Fibroblast of skin of abdomen (primary cell): Measurements from ENCODE around the gene ZRANB2.

ENCODE experiments used
- DNase-seq: peaks from one replicate; pipeline ENCODE4 v3.0.0-alpha.2; 2013

The ZRANB2 gene

DNA sequence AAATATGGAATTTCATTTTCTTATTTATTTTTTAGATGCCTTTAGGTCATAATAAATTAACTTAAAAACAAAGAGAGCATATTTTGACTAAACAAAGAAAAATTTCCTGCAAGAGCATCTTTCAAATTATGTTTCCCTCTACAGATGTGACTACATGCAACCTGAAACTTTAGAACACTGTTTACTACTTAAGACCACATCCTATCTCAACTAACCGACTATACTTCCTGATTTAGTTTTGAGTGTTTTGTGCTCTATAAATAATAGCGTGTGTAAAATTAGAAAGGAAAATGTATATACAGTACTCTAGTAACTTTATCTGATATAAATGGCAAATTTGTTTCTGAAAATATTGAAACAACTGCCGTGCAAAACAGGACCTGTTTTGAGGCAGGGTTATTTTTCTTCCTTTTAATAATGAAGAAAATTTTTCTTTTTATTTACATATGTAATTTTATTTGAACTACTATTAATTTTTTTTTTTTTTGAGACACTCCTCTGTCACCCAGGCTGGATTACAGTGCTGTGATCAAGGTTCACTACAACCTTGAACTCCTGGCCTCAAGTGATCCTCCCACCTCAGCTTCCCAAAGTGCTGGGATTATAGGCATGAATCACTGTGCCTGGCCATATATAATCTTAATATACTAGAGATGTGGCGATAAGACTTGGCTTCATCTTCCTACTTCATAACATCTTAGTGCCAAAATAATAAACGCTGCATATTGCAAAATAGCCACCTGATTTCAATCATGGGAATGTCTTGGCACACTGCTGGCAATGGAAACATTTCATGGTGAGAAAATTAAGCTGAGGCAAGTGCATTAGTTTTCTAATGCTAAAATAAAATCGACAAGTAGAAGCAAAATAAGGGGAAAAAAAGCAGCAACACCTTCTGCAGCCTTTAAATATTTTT is 12.3 kb downstream of the ZRANB2 start:
- DNase-seq = no peak

DNA sequence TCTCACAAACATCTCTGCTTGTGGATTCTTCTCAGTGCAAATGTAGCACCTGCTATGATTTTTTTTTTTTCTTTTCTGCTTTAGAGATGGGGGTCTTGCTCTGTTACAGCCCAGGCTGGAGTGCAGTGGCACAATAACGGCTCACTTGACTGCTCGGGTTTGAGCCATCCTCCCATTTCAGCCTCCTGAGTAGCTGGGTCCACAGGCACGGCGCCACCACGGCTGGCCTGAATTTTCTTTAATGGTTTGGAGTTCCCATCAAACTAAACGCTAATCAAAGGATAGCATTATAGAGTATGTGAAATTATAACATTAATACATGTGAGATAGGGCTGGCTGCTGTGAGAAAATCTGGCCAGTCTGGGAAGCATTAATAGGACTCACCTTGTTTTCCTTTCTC is 26.0 kb downstream of the ZRANB2 start:
- DNase-seq = no peak

DNA sequence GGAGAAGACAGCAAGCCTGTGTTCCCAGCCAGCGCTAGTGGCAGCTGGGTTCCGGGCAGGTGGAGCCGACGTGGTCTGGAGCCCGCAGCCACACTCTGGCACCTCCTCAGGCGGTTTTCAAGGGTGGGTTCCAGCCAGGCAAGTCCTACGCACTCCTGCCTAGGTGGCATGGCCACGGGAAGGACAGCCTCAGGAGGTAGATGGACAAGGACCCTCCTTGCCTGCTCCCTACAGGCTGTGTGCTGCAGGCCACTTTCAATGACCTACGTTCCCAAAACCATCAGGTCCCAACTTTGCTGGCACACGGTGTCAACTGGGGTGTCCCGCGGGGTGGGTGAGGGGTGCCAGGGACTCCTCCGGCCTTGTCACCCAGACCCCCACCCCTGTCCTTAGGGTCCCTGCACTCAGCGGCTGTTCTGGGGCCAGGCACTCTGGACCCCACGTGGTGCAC is 26.5 kb downstream of the ZRANB2 start:
- DNase-seq = no peak

GRCh38 chr1:71053758-71054157 is 27.1 kb downstream of the ZRANB2 start:
- DNase-seq = no peak

DNA sequence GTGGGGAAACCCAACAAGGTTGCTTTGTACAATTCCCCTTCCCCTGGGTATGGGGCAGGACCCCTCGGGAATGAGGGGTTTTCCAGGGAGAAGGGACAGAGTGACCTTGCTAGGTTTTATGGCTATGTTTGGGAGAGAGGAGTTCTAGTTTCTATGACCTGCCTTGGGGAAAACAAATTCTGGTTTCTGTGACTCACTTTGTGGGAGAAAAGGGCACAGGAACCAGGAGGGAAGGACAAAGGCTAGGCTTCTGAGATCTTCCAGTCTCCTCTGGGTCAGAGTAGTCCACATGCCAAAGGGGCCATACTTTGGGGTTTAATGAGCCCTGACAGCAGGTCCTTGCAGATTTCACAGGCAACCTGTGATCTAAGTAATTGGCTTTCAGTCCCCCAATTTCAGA is 27.7 kb downstream of the ZRANB2 start:
- no peak for DNase-seq

DNA sequence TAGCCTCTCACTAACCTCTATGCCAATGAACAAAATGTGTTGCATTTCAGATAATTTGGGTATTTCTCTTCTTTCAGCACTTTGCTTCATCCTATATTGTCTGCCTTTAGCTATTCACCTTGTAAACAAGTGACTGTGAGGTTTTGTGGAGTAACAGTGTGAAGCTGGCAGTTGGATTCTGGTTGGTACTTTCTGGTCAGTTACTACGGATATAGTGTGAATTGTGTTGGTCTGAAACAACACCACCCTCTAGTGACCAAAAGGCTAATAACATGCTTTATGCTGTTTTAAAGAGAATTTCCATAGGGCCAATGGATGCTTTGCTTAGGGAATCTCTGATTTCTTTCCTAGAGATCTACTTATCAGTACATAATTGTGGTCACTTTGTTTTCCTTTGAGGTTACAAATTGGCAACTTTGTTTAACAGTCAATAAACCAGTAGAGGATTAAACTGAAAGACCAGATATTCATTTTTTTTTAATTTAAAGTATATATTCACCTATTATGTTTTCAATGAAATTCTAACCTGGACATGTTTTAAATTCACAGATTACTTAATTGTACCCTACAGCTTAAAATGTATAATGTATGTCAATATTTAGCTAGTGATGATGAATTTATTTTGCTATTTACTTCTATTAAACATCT is 30.8 kb downstream of the ZRANB2 start:
- peak; percentile 62 for DNase-seq

- peak; percentile 28 for DNase-seq
Measured at GRCh38 chr1:71047635-71048607, 32.9 kb downstream of the ZRANB2 start, which contains the start of gene PTGER3. TSS of gene PTGER3 (minus strand) at chr1:71047816. CDS start at chr1:71047577, 239 bp downstream.

- DNase-seq = peak; percentile 10
Measured at GRCh38 chr1:71046891-71047634, 33.8 kb downstream of the ZRANB2 start.

GRCh38 chr1:71045463-71046028 is 35.3 kb downstream of the ZRANB2 start:
- DNase-seq = no peak

GRCh38 chr1:71044833-71045232 is 36.0 kb downstream of the ZRANB2 start:
- no peak for DNase-seq

- DNase-seq = no peak
Measured at GRCh38 chr1:71043065-71043464, 37.8 kb downstream of the ZRANB2 start.

DNA sequence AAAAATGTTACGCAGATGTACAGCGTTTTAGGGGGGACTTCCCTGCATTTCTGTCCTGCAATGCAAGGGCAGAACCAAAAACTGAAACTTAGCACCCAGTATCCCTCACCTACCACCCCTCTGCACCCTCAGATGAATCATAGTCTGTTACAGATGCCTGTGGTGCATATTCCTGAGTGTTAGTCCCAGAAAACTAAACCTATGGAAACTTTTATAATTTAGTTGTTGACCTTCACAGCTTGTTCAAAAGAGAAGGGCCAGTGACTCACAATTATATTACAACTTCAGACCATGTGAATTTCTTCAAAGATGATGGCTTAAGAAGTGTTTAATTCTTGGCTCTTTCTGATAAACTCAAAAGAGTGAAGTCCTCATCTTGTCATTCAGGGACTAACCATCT is 39.0 kb downstream of the ZRANB2 start:
- peak; percentile 13 for DNase-seq

DNA sequence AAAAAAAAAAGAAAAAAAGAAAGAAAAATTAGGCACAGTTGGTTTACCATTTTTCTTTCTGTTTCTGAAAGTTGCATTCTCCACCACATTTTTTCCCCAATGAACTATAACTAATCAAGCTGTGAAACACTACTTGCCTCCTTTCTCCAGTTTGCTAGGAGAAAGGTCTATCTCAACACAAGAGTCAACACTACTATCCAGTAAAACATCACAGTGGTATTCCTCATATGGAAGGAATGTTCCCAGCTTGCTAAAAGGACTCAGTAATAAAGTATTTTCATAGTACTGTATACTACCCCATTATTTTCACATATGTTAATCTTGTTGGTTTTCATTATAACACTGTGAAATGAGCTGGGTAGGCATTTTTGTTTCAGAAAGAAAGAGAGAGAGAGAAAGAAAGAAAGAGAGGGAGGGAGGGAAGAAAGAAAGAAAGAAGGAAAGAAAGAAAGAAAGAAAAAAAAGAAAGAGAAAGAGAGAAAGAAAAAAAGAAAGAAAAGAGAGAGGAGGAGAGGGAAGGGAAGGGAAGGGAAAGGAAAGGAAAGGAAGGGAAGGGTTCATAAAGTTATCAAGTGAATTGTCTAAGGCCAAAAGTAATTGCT is 41.1 kb downstream of the ZRANB2 start:
- peak; percentile 56 for DNase-seq

GRCh38 chr1:71038942-71039341 is 41.9 kb downstream of the ZRANB2 start:
- DNase-seq = no peak

GRCh38 chr1:71037829-71038620 is 42.8 kb downstream of the ZRANB2 start:
- no peak for DNase-seq

GRCh38 chr1:71037066-71037465 is 43.8 kb downstream of the ZRANB2 start:
- no peak for DNase-seq

DNA sequence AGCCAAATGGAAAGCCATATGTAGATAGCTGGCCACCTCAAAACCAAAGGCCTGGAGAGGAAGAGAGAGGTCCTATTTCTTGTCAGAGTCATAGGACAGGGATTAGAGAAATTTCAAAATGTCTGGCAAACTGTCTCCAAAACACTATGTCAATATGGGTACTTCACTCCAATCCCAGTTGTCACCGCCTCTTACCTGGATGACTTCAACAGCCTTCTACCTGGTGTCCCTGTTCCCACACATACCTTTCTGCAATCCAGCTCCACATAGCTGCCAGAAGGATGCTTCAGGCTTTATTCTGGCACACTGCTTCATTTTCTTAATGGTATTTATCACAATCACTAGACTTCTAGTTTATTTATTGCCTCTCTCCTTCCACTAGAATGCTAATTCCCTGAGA is 47.7 kb downstream of the ZRANB2 start:
- no peak for DNase-seq

- peak; percentile 63 for DNase-seq
Measured at GRCh38 chr1:71031426-71031825, 49.4 kb downstream of the ZRANB2 start.

GRCh38 chr1:71030026-71030425 is 50.8 kb downstream of the ZRANB2 start:
- peak; percentile 60 for DNase-seq

GRCh38 chr1:71028981-71029380 is 51.9 kb downstream of the ZRANB2 start:
- no peak for DNase-seq
